ENCODE measurements around the gene LCE2D. TPM values are rescaled to one million over a fixed set of nuclear protein-coding genes. Genes with fewer than 3 reads are reported as not detected.

The LCE2D gene
- not detected in 2 replicates for total RNA-seq (2021)
- not detected for Bru-seq, nascent RNA
- not detected for BruChase-seq, experiment 1, labeled RNA remaining after a 2-hour chase
- BruChase-seq, experiment 2, labeled RNA remaining after a 6-hour chase: not detected
- long read RNA-seq: 0 reads

GRCh38 chr1:152663098-152663497 is at the start of gene LCE2D:
TSS of gene LCE2D (plus strand) at chr1:152663380. CDS start at chr1:152664106, 726 bp downstream.
- intact Hi-C loops (cut with micrococcal nuclease; ENCODE audit: unreplicated experiment): no loop called here
- Histone ChIP-seq H4K20me1 (ENCODE audit: insufficient read depth) (no peaks in the 10 kb centered on the region), H3K27ac (no peak within 1 kb of the TSS), H3K79me2 (ENCODE audit: low read depth) (no peaks in the 10 kb centered on the region), H3K4me1 (replicated peaks; ENCODE audit: insufficient read depth) (no peaks in the 10 kb centered on the region), H3F3A (ENCODE audit: insufficient read depth, low read depth) (no peaks in the 10 kb centered on the region), H3K36me3 (ENCODE audit: low read depth) (no peaks in the 10 kb centered on the region), H3K9me3 (ENCODE audit: insufficient read depth, low read depth) (no peaks in the 10 kb centered on the region), H2AFZ (no peak within 1 kb of the TSS), H3K9me2 (ENCODE audit: insufficient read depth) (no peaks in the 10 kb centered on the region), H3K27me3 (ENCODE audit: insufficient read depth, low read depth) (peaks cover 34% of the 10 kb centered on the region), H3K4me3 (no peak within 1 kb of the TSS), H3K4me2 (no peak within 1 kb of the TSS)
- no peak for TF ChIP-seq CTCF (conservative IDR thresholded peaks at IDR 0.05)
- TF ChIP-seq EZH2 (IDR thresholded peaks at IDR 0.05; ENCODE audit: low read depth): no peak
- POLR2A ChIA-PET (ENCODE audit: unreplicated experiment): no interaction called here
- no peak for DNase-seq
- CTCF ChIA-PET: no interaction called here
- no TSS peak for BruUV-seq (replicated peaks)

- no peak for DNase-seq
- Histone ChIP-seq H3K9me2 (ENCODE audit: insufficient read depth) (no peaks in the 10 kb centered on the region), H3K4me3 (no peak within 1 kb of the TSS), H3K36me3 (ENCODE audit: low read depth) (no peaks in the 10 kb centered on the region), H3K9me3 (ENCODE audit: insufficient read depth, low read depth) (no peaks in the 10 kb centered on the region; the same call in 1 of the 2 replicates), H3F3A (ENCODE audit: insufficient read depth, low read depth) (no peaks in the 10 kb centered on the region), H3K27me3 (ENCODE audit: insufficient read depth, low read depth) (peaks cover 19% of the 10 kb centered on the region), H4K20me1 (ENCODE audit: insufficient read depth) (no peaks in the 10 kb centered on the region), H3K27ac (no peak within 1 kb of the TSS), H3K79me2 (ENCODE audit: low read depth) (no peaks in the 10 kb centered on the region), H3K4me2 (no peak within 1 kb of the TSS), H2AFZ (no peak within 1 kb of the TSS), H3K4me1 (replicated peaks; ENCODE audit: insufficient read depth) (no peaks in the 10 kb centered on the region)
- ChIA-PET POLR2A (ENCODE audit: unreplicated experiment) (no interaction called here), CTCF (no interaction called here)
- no TSS peak for BruUV-seq (replicated peaks)
- intact Hi-C loops (cut with micrococcal nuclease; ENCODE audit: unreplicated experiment): no loop called here
- no peak for TF ChIP-seq EZH2 (IDR thresholded peaks at IDR 0.05; ENCODE audit: low read depth)
- TF ChIP-seq CTCF (conservative IDR thresholded peaks at IDR 0.05): no peak
These were observed 49.7 kb upstream of the LCE2D start, which contains the start of gene LCE3B for GRCh38 chr1:152613511-152613910. TSS of gene LCE3B (plus strand) at chr1:152613811. CDS start at chr1:152613811, 0 bp downstream.

GRCh38 chr1:152621993-152622392 is 41.2 kb upstream of the LCE2D start:
- intact Hi-C loops (cut with micrococcal nuclease; ENCODE audit: unreplicated experiment): no loop called here
- CTCF ChIA-PET: no interaction called here

More at GRCh38 chr1:152621993-152622392, 41.2 kb upstream of the LCE2D start:
- no peaks in the 10 kb centered on the region for H3K4me1 ChIP-seq (replicated peaks; ENCODE audit: insufficient read depth)
- no peak for TF ChIP-seq CTCF (conservative IDR thresholded peaks at IDR 0.05)
- TF ChIP-seq EZH2 (IDR thresholded peaks at IDR 0.05; ENCODE audit: low read depth): no peak
- BruUV-seq (replicated peaks): no TSS peak
- H3K9me2 ChIP-seq (ENCODE audit: insufficient read depth): no peaks in the 10 kb centered on the region
- no peaks in the 10 kb centered on the region for H4K20me1 ChIP-seq (ENCODE audit: insufficient read depth)
- H2AFZ ChIP-seq: no peak overlapping the region
- H3K9me3 ChIP-seq (ENCODE audit: insufficient read depth, low read depth): peaks cover 3% of the 10 kb centered on the region; the same call in 1 of the 2 replicates
- H3K4me3 ChIP-seq: no peak overlapping the region
- H3K4me2 ChIP-seq: no peak overlapping the region
- DNase-seq: no peak
- POLR2A ChIA-PET (ENCODE audit: unreplicated experiment): no interaction called here
- no peaks in the 10 kb centered on the region for H3F3A ChIP-seq (ENCODE audit: insufficient read depth, low read depth)
- H3K79me2 ChIP-seq (ENCODE audit: low read depth): no peaks in the 10 kb centered on the region
- no peak overlapping the region for H3K27ac ChIP-seq
- H3K27me3 ChIP-seq (ENCODE audit: insufficient read depth, low read depth): peaks cover 19% of the 10 kb centered on the region
- no peaks in the 10 kb centered on the region for H3K36me3 ChIP-seq (ENCODE audit: low read depth)

Data from PC-9 (cell line).